Stimulated activated CD8-positive, alpha-beta memory T cell treated with anti-CD3 and anti-CD28 coated beads, Interleukin-15, amount 100 ng/mL, for 24 hours (primary cell): ENCODE measurements around the gene CHST8.
"Not testable (repeated sequence)": the region's sequence is repeated elsewhere in the genome, so short reads cannot be mapped to it uniquely, and the experiment has no call there.

ENCODE experiments used
- DNase-seq: peaks from one replicate; pipeline ENCODE4 v3.0.0-alpha.2; 2020; ENCODE audit warnings: low read depth

CHST8 gene

DNA sequence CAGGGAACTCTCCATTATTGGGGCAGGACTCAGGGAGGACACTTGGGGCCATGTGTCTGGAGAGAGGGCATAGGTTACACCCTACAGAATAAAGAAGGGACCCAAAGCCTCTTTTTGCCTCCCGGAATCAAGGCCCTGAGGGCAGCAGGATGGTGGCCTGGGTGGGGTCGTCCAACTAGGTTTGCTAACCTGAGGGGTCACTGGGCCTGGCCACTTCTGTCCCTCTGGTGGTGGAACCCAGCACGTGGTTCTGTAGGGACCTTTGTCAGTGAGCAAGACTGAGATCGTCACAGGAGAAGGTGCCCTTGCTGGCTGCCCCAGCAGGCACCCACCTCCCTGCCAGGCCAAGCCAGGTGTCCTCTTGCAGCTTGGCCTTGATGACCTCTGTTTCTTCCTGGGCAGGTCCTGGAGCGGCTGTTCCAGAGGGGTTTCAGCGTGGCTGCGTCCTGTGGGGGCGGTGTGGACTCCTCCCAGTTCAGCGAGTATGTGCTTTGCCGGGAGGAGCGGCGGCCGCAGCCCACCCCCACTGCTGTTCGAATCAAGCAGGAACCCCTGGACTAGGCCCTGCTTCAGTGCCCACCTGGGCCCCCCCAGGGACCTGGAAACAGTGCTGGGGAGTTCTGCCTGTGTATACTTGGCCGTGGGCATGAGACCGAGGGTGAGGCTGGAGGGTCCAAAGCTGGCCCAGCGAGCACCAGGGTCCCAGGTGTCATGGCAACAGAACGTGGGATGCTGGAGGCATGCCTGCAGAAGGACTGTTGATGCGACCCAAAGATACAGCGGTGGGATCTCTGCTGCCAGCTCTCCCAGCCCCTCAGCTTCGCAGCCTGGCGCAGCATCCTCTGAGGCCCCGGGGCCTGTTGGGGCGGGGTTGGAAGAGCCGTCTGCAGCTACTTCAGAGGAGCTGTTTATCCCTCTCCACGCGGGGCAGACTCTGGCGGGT, 190.9 kb downstream of the CHST8 start:
- DNase-seq = no peak

DNA sequence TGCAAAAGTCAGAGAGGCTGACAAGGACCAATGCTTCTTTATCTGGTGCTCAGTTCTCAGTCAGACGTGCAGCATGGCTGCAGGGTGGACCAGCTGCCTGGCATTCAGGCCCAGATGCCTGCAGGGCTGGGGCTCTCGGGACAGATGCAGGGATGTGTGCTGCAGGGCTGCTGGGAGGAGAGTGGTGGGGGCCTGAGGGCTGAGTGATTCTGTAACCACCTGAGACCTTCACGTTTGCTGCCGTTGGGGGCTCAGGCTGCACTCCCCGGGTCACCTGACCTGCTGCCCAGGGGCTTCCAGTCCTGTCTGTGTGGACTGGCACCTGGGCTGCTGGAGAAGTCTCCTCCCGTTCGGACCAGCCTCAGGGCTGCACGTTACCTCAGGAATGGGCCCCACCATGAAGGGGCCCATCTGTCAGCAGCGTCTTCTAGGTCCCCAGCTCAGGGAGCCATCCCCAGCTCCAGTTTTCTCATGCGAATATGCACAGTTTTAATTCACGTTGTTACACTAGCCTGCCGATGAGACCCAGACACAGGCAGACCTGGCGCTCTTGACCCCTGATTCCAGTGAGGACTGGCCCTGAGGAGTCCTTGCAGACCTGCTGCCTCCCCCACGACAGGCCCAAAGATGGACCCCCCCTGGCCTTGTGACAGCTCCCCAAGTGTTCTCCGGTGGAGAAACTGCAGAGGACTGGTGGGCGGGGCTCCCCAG, 191.8 kb downstream of the CHST8 start:
- no peak for DNase-seq

- DNase-seq = no peak
Observed at GRCh38 chr19:33814181-33815165, 192.7 kb downstream of the CHST8 start.

GRCh38 chr19:33815380-33816340, 193.9 kb downstream of the CHST8 start:
- no peak for DNase-seq

GRCh38 chr19:33818411-33818810, 196.7 kb downstream of the CHST8 start:
- DNase-seq = no peak

- DNase-seq = not testable (repeated sequence)
Observed at GRCh38 chr19:33819078-33819477, 197.3 kb downstream of the CHST8 start.

- no peak for DNase-seq
Observed at GRCh38 chr19:33819506-33819879, 197.7 kb downstream of the CHST8 start.

GRCh38 chr19:33819880-33820781, 198.4 kb downstream of the CHST8 start:
- peak; percentile 26 for DNase-seq

DNA sequence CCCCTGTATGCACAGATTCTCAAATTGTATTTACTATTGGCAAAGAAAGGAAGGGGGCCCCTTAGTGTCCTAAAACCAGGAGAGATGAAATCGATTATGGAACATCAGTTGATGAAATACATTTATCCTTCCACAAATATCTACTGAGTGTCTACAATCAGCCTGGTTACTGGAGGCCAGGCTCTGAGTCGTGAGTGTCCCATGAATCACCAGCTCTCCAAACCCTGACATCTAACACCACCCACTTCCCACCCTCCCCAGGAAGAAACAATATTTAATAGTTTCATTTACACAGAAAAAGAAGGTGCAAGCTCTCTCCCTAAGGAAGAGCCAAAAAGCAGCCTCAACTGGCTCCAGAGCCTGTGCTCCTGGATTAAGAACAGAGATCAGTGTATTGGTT, 200.1 kb downstream of the CHST8 start:
- DNase-seq = no peak
